ENCODE data around the gene SYN1. TPM values are rescaled to one million over a fixed set of nuclear protein-coding genes. Genes with fewer than 3 reads are reported as not detected.

The SYN1 gene
- total RNA-seq, 2 donors from 2014 or later = 0.14 to 4.1 TPM

DNA sequence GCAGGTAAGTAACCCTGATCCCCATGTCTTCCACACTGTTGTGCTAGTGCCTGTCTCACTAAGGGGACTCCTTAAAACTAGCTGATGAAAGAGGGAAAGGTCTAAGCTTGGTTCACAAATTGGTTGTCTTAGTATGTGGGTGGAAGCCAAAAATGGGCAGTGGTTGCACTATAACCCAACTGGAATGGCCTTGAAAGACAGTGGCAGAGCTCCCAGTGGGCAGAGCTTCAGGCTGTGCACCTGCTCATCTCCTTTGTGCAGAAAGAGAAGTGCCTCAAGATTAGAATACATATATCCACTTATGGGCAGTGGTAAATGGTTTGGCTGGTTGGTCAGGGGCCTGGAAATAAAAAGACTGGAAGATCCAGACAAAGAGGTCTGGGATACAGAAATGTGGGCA is 7.2 kb downstream of the SYN1 start:
- no peak for DNase-seq (ENCODE audit: low spot score)
- TF ChIP-seq, protein P1, sequence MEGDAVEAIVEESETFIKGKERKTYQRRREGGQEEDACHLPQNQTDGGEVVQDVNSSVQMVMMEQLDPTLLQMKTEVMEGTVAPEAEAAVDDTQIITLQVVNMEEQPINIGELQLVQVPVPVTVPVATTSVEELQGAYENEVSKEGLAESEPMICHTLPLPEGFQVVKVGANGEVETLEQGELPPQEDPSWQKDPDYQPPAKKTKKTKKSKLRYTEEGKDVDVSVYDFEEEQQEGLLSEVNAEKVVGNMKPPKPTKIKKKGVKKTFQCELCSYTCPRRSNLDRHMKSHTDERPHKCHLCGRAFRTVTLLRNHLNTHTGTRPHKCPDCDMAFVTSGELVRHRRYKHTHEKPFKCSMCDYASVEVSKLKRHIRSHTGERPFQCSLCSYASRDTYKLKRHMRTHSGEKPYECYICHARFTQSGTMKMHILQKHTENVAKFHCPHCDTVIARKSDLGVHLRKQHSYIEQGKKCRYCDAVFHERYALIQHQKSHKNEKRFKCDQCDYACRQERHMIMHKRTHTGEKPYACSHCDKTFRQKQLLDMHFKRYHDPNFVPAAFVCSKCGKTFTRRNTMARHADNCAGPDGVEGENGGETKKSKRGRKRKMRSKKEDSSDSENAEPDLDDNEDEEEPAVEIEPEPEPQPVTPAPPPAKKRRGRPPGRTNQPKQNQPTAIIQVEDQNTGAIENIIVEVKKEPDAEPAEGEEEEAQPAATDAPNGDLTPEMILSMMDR (IDR thresholded peaks at IDR 0.05) = no peak
- no peaks in the 10 kb centered on the region for H3K9me3 ChIP-seq
- H3K4me3 ChIP-seq = no peak overlapping the region
- no peaks in the 10 kb centered on the region for H3K4me1 ChIP-seq (replicated peaks)
- intact Hi-C loops (cut with DNase I) = no loop called here
- H3K27me3 ChIP-seq (replicated peaks; ENCODE audit: insufficient read depth) = no peaks in the 10 kb centered on the region
- no peaks in the 10 kb centered on the region for H3K36me3 ChIP-seq
- H3K27ac ChIP-seq = no peak overlapping the region

DNA sequence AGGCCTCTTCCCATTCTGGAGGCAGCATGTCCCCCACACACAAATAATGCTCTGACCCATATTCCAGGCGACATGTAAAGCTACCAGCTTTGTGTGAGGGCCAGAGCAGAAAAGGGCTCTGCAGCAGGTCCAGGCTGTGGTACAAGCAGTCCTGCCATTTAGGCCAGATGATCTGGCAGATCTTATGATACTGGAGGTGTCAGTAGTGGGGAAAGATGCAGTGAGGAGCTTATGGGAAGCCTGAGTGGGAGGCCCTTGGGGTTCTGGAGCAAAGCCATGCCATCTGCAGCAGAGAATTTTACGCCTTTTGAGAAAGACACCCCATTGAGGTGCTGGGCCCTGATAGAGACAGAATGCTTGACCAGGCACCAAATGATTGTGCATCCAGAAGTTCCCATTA is 7.7 kb downstream of the SYN1 start:
- no peaks in the 10 kb centered on the region for H3K9me3 ChIP-seq

DNA sequence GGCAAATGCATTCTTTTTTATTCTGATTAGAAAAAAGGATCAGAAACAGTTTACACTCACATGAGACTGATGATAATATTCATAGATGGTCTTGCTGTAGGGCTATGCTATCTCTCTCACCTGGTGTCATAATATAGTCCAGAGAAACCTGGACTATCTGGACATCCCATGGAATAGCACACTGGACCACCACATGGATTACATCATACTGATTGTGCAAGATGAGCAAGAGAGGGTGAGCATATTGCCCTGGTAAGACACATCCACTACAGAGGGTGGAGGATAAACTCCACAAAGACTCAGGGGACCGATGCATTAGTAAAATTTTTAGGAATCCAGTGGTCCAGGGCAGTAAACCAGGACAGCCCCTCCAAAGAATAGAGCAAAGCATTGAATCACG is 8.2 kb downstream of the SYN1 start:
- no peak overlapping the region for H3K4me3 ChIP-seq
- H3K9me3 ChIP-seq = no peaks in the 10 kb centered on the region
- intact Hi-C loops (cut with DNase I) = no loop called here
- TF ChIP-seq POLR2A (IDR thresholded peaks at IDR 0.05) = no peak
- no peak for DNase-seq (ENCODE audit: low spot score)
- 91% methylated on average over 2 of the region's 2 CpGs for WGBS
- no peaks in the 10 kb centered on the region for H3K36me3 ChIP-seq
- H3K27me3 ChIP-seq (replicated peaks; ENCODE audit: insufficient read depth) = no peaks in the 10 kb centered on the region
- no peaks in the 10 kb centered on the region for H3K4me1 ChIP-seq (replicated peaks)
- H3K27ac ChIP-seq = no peak overlapping the region

More for the DNA sequence above, 7.7 kb downstream of the SYN1 start:
- no peaks in the 10 kb centered on the region for H3K27me3 ChIP-seq (replicated peaks; ENCODE audit: insufficient read depth)
- H3K4me3 ChIP-seq = no peak overlapping the region
- intact Hi-C loops (cut with DNase I) = no loop called here
- no peak overlapping the region for H3K27ac ChIP-seq
- no peak for DNase-seq (ENCODE audit: low spot score)
- no peaks in the 10 kb centered on the region for H3K36me3 ChIP-seq
- no peaks in the 10 kb centered on the region for H3K4me1 ChIP-seq (replicated peaks)
- 83% methylated on average over 2 of the region's 2 CpGs for WGBS
- TF ChIP-seq, protein P1 (IDR thresholded peaks at IDR 0.05) = no peak
- no peak for TF ChIP-seq POLR2A (IDR thresholded peaks at IDR 0.05)
- no peak for TF ChIP-seq POLR2AphosphoS5 (IDR thresholded peaks at IDR 0.05)

DNA sequence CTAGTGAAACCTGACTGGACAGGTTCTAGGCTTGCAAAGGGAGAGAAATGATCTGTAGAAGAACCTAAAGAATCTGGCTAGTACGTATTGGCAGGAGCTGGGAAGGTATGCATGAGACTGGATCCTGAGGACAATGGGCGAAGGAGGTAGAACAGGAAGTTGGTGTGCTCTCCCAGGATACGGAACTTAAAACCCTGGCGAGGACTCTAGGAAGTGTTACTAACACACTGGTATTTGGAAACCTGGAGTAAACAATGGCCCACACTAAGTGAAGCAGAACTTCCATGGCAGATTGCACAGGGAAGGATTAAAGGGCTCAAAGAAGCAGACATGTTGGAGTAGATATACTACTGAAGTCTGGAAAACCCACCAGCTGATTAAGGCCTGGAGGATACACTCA is 9.1 kb downstream of the SYN1 start:
- no peak for DNase-seq (ENCODE audit: low spot score)
- no peaks in the 10 kb centered on the region for H3K36me3 ChIP-seq
- no peaks in the 10 kb centered on the region for H3K4me1 ChIP-seq (replicated peaks)
- H3K9me3 ChIP-seq = no peaks in the 10 kb centered on the region
- TF ChIP-seq, protein P1 (IDR thresholded peaks at IDR 0.05) = no peak
- intact Hi-C loops (cut with DNase I) = no loop called here
- WGBS = 66% methylated on average over 4 of the region's 4 CpGs
- no peak overlapping the region for H3K27ac ChIP-seq
- no peak overlapping the region for H3K4me3 ChIP-seq
- H3K27me3 ChIP-seq (replicated peaks; ENCODE audit: insufficient read depth) = no peaks in the 10 kb centered on the region

DNA sequence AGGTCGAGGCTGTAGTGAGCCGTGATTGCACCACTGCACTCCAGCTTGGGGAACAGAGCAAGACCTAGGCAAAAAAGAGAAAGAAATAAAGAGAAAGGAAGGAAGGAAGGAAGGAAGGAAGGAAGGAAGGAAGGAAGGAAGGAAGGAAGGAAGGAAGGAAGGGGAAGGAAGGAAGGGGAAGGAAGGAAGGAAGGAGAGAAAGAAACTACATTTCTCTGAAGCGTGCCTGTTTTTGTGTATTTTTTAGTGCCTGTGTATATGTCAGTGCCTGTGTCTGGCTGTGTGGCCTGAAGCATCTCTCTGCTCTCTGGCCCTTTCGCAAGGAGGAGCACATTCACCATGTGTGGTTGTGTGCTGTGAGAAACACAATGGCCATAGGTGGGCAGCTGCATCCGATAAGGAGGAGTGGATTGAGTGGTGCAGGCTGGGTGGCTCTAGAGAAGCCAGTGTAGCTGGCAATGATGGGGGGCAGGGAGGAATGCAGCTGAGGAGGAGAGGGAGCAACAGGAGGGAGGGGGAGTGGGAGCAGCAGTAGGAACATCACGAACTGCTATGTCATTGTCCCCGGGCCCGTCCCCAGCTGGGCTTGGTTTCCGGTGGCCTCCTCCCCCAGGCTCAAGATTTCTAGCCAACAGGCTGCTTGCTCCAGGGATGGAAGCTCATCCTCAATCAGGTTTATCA is 11.4 kb downstream of the SYN1 start:
- H3K27me3 ChIP-seq (replicated peaks; ENCODE audit: insufficient read depth) = no peaks in the 10 kb centered on the region
- H3K27ac ChIP-seq = no peak overlapping the region
- no peak overlapping the region for H3K4me3 ChIP-seq
- 27% methylated on average over 9 of the region's 9 CpGs for WGBS
- TF ChIP-seq, protein P1 (IDR thresholded peaks at IDR 0.05) = no peak
- TF ChIP-seq POLR2A (IDR thresholded peaks at IDR 0.05) (no peak), POLR2AphosphoS5 (IDR thresholded peaks at IDR 0.05) (no peak)
- no peak for DNase-seq (ENCODE audit: low spot score)
- H3K4me1 ChIP-seq (replicated peaks) = no peaks in the 10 kb centered on the region
- no peaks in the 10 kb centered on the region for H3K36me3 ChIP-seq
- no peaks in the 10 kb centered on the region for H3K9me3 ChIP-seq
- intact Hi-C loops (cut with DNase I) = no loop called here
